ENCODE data around the gene PNMA8B.

DNA sequence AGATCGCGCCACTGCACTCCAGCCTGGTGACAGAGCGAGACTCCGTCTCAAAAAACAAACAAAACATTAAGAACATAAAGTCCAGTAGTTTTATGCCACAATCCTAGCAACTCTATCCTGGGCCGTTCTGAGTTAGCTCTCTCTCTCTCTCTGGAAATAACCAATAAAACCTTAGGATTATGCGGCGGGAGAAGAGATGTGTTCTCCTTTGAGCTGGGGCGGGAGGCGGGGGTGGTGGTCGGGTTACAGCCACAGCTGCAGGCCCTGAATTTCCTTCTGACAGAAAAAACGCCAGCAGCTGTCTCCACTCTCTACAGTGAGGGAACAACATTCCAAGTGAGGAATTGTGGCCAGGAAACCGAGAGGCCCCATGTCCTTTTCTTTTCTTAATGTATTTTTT, 15.3 kb downstream of the PNMA8B start:
- TF ChIP-seq, protein P1, sequence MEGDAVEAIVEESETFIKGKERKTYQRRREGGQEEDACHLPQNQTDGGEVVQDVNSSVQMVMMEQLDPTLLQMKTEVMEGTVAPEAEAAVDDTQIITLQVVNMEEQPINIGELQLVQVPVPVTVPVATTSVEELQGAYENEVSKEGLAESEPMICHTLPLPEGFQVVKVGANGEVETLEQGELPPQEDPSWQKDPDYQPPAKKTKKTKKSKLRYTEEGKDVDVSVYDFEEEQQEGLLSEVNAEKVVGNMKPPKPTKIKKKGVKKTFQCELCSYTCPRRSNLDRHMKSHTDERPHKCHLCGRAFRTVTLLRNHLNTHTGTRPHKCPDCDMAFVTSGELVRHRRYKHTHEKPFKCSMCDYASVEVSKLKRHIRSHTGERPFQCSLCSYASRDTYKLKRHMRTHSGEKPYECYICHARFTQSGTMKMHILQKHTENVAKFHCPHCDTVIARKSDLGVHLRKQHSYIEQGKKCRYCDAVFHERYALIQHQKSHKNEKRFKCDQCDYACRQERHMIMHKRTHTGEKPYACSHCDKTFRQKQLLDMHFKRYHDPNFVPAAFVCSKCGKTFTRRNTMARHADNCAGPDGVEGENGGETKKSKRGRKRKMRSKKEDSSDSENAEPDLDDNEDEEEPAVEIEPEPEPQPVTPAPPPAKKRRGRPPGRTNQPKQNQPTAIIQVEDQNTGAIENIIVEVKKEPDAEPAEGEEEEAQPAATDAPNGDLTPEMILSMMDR (IDR thresholded peaks at IDR 0.05) = no peak
- no peak for TF ChIP-seq ZFX (IDR thresholded peaks at IDR 0.05; ENCODE audit: borderline replicate concordance)

Data from 22Rv1 (cell line).